ENCODE measurements around the gene MRGPRG. TPM values are rescaled to one million over a fixed set of nuclear protein-coding genes. Genes with fewer than 3 reads are reported as not detected.

Gene MRGPRG
- polyA plus RNA-seq, 1 donor (not counting 4 experiments of a cell fraction or from before 2014, with no cell fraction given) = not detected

DNA sequence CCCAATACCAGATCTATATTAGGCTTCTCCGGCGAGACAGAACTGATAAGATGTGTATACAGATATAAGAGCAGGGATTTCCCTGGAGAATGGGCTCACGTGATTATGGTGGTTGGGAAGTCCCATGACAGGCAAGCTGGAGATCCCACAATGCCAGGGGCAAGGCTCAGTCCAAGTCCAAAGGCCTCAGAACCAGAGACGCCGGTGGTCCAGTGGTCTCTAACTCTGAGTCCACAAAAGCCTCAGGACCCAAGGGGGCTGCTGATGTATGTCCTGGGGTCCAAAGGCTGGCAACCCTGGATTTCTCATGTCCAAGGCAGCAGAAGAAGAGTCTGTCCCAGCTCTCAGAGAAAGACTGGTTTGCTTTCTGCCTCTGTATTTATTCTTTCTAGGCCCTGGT lies 37.7 kb downstream of the MRGPRG start:
- FAIRE-seq (no peak), DNase-seq (ENCODE audit: low read depth, low spot score) (no peak)
- Histone ChIP-seq H3K4me3 (ENCODE audit: control insufficient read depth in 2 of 3, extremely low read depth in 1 of 3, insufficient read depth in 2 of 3, low read depth in 1 of 3, low read length in 3 of 3) (no peak overlapping the region), H2AFZ (ENCODE audit: control insufficient read depth, low read length) (no peak overlapping the region), H3K27me3 (ENCODE audit: control insufficient read depth, extremely low read depth, insufficient read depth, low read length) (no peaks in the 10 kb centered on the region), H3K79me2 (ENCODE audit: control insufficient read depth, insufficient read depth, low read length) (no peaks in the 10 kb centered on the region), H3K9me3 (ENCODE audit: control insufficient read depth, low read depth, low read length) (peaks cover 4% of the 10 kb centered on the region), H3K4me1 (ENCODE audit: control insufficient read depth, extremely low read depth, insufficient read depth, low read length) (no peaks in the 10 kb centered on the region), H3K27ac (ENCODE audit: control insufficient read depth, insufficient read depth, low read length) (no peak overlapping the region), H3K4me2 (ENCODE audit: control insufficient read depth, extremely low read depth, insufficient read depth, low read depth, low read length) (no peak overlapping the region), H3K9me1 (ENCODE audit: control insufficient read depth, extremely low read depth, insufficient read depth, low read length) (no peaks in the 10 kb centered on the region), H4K20me1 (ENCODE audit: control insufficient read depth, extremely low read depth, insufficient read depth, low read length) (no peaks in the 10 kb centered on the region), H3K9ac (ENCODE audit: control insufficient read depth, extremely low read depth, insufficient read depth, low read length) (no peak overlapping the region), H3K36me3 (ENCODE audit: control insufficient read depth in 2 of 2, extremely low read depth in 1 of 2, insufficient read depth in 2 of 2, low read length in 2 of 2) (no peaks in the 10 kb centered on the region)
- dilution Hi-C loops (cut with MboI; ENCODE audit: extremely low pct_ligation_motif_present, low sequenced_read_pairs) = no loop called here
- TF ChIP-seq, protein P1, sequence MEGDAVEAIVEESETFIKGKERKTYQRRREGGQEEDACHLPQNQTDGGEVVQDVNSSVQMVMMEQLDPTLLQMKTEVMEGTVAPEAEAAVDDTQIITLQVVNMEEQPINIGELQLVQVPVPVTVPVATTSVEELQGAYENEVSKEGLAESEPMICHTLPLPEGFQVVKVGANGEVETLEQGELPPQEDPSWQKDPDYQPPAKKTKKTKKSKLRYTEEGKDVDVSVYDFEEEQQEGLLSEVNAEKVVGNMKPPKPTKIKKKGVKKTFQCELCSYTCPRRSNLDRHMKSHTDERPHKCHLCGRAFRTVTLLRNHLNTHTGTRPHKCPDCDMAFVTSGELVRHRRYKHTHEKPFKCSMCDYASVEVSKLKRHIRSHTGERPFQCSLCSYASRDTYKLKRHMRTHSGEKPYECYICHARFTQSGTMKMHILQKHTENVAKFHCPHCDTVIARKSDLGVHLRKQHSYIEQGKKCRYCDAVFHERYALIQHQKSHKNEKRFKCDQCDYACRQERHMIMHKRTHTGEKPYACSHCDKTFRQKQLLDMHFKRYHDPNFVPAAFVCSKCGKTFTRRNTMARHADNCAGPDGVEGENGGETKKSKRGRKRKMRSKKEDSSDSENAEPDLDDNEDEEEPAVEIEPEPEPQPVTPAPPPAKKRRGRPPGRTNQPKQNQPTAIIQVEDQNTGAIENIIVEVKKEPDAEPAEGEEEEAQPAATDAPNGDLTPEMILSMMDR (optimal IDR thresholded peaks at IDR 0.05 in 1 of 3, IDR thresholded peaks at IDR 0.05 in 1 of 3, conservative IDR thresholded peaks at IDR 0.05 in 1 of 3; ENCODE audit: extremely low read depth in 1 of 3, insufficient read depth in 2 of 3, low read length in 3 of 3) = no peak
- TF ChIP-seq EZH2 (IDR thresholded peaks at IDR 0.05; ENCODE audit: low read length) = no peak

DNA sequence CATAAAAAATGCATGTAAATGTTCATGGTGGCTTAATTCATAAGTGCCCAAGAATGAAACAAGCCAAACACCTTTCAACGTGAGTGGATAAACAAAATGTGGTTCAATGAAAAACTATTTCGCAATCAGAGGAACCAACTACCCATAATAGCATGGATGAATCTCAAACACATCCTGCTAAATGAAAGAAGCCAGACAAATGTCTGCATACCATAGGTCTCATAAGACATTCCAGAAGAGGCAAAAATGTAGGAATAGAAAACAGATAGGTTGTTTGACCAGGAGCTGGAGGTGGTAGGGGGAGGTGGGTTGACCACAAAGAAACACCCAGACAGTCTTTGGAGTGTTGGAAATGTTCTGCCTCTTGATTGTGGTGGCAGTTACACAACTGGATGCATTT lies 40.3 kb downstream of the MRGPRG start:
- peaks cover 4% of the 10 kb centered on the region for H3K9me3 ChIP-seq (ENCODE audit: control insufficient read depth, low read depth, low read length)
- no peak overlapping the region for H3K9ac ChIP-seq (ENCODE audit: control insufficient read depth, extremely low read depth, insufficient read depth, low read length)
- H3K27me3 ChIP-seq (ENCODE audit: control insufficient read depth, extremely low read depth, insufficient read depth, low read length) = no peaks in the 10 kb centered on the region
- no peaks in the 10 kb centered on the region for H3K4me1 ChIP-seq (ENCODE audit: control insufficient read depth, extremely low read depth, insufficient read depth, low read length)
- H3K4me3 ChIP-seq (ENCODE audit: control insufficient read depth in 2 of 3, extremely low read depth in 1 of 3, insufficient read depth in 2 of 3, low read depth in 1 of 3, low read length in 3 of 3) = no peak overlapping the region
- DNase-seq (ENCODE audit: low read depth, low spot score) (no peak), FAIRE-seq (no peak)
- H3K27ac ChIP-seq (ENCODE audit: control insufficient read depth, insufficient read depth, low read length) = no peak overlapping the region
- H3K4me2 ChIP-seq (ENCODE audit: control insufficient read depth, extremely low read depth, insufficient read depth, low read depth, low read length) = no peak overlapping the region
- no peaks in the 10 kb centered on the region for H3K36me3 ChIP-seq (ENCODE audit: control insufficient read depth in 2 of 2, extremely low read depth in 1 of 2, insufficient read depth in 2 of 2, low read length in 2 of 2)
- H4K20me1 ChIP-seq (ENCODE audit: control insufficient read depth, extremely low read depth, insufficient read depth, low read length) = no peaks in the 10 kb centered on the region
- no peaks in the 10 kb centered on the region for H3K9me1 ChIP-seq (ENCODE audit: control insufficient read depth, extremely low read depth, insufficient read depth, low read length)
- TF ChIP-seq, protein P1 (optimal IDR thresholded peaks at IDR 0.05 in 1 of 3, IDR thresholded peaks at IDR 0.05 in 1 of 3, conservative IDR thresholded peaks at IDR 0.05 in 1 of 3; ENCODE audit: extremely low read depth in 1 of 3, insufficient read depth in 2 of 3, low read length in 3 of 3) = no peak
- no peak for TF ChIP-seq EZH2 (IDR thresholded peaks at IDR 0.05; ENCODE audit: low read length)
- H2AFZ ChIP-seq (ENCODE audit: control insufficient read depth, low read length) = no peak overlapping the region
- dilution Hi-C loops (cut with MboI; ENCODE audit: extremely low pct_ligation_motif_present, low sequenced_read_pairs) = no loop called here
- no peaks in the 10 kb centered on the region for H3K79me2 ChIP-seq (ENCODE audit: control insufficient read depth, insufficient read depth, low read length)

Data from keratinocyte (primary cell).